Type B pancreatic cell (in vitro differentiated cells): ENCODE results near the gene ACP6. TPM values are rescaled to one million over a fixed set of nuclear protein-coding genes. Genes with fewer than 3 reads are reported as not detected.
A peak's percentile ranks its signal among the peaks of the same experiment; 100 is the strongest.

ENCODE experiments used
- DNase-seq: peaks from one replicate; pipeline ENCODE4 v3.0.0; 2021; ENCODE audit warnings: mixed read lengths; ENCODE audit not compliant: unreplicated experiment; ENCODE audit errors: extremely low spot score
- H3K27ac Mint-ChIP-seq: 2 replicates; pipeline ENCODE4 v1.8.0; 2021; ENCODE audit warnings: mild to moderate bottlenecking, mixed read lengths
- H3K27me3 Mint-ChIP-seq: 2 replicates; pipeline ENCODE4 v1.8.0; 2021; ENCODE audit warnings: mixed read lengths
- H3K36me3 Mint-ChIP-seq: 2 replicates; pipeline ENCODE4 v1.8.0; 2021; ENCODE audit warnings: mixed read lengths
- H3K4me1 Mint-ChIP-seq: one replicate; pipeline ENCODE4 v1.8.0; 2021; ENCODE audit warnings: mixed read lengths; ENCODE audit not compliant: unreplicated experiment
- H3K4me3 Mint-ChIP-seq: 2 replicates; pipeline ENCODE4 v1.8.0; 2021; ENCODE audit warnings: mild to moderate bottlenecking, mixed read lengths
- H3K9me3 Mint-ChIP-seq: 2 replicates; pipeline ENCODE4 v1.8.0; 2021; ENCODE audit warnings: mixed read lengths
- CTCF ChIP-seq: fragments of 200-600 bp; sonication (generic); conservative IDR thresholded peaks from 2 replicates; pipeline ENCODE4 v1.5.0; 2021; ENCODE audit warnings: antibody characterized with exemption, mild to moderate bottlenecking
- total RNA-seq: library from RNA; stranded (reverse); gene quantifications from 2 replicates; pipeline ENCODE4 v1.2.1, GENCODE V29; 2021; ENCODE audit warnings: low replicate concordance

The ACP6 gene
- total RNA-seq, 1 donor from 2014 or later = 28.8 TPM

DNA sequence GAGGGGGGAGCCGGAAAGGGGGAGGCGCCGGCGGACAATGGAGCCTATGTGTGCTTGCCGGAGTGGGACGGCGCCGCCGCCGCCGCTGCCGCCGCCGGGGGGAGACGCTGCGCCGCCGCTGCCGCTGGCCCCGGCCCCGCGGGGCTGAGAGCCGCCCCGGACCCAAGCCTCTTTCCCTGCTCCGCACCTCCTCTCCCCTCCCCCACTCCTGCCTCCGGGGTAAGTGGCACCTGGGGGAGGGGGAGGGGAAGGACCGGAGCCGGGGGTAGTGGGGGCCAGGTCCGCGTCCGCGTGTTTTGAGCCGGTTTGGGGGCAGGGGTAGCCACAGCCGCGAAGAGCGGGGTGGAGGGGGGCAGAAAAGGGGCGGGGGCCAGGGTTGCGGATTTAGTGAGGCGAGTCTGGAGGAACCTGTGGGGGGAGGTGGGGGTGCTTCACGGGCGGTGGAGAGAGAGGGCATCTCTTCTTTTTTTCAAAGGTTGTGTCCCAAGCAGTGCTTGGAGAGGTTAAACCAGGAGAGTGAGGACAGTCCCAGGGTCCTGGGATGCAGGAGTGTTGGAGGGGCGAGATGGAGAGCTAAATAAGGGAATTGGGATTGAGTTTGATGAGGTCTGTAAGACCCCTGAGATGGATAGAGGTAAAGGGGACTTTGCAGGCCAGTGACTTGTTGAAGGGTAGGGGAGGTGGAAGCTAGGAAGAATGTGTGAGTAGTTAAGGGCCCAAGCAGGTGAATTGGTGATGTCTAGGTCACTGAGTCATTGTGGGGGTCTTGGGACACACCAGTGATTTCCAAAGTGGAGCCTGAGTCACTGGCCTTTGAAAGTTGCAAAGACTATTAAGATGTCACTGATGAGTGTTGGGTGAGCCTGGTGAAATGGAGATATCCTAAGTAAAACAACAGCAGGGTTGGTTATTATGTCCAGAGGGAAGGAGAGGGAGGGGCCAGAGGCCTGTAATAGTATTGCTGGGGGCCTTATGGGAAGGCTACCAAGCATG, 69.9 kb downstream of the ACP6 start:
- H3K4me1 Mint-ChIP-seq = peaks cover 27% of the 10 kb centered on the region
- no peak for TF ChIP-seq CTCF
- DNase-seq = no peak
- H3K27me3 Mint-ChIP-seq = no peaks in the 10 kb centered on the region
- peak overlapping the region; percentile 75 for H3K27ac Mint-ChIP-seq
- H3K9me3 Mint-ChIP-seq = no peaks in the 10 kb centered on the region
- peak overlapping the region; percentile 96 for H3K4me3 Mint-ChIP-seq
- H3K36me3 Mint-ChIP-seq = peaks cover 9% of the 10 kb centered on the region

DNA sequence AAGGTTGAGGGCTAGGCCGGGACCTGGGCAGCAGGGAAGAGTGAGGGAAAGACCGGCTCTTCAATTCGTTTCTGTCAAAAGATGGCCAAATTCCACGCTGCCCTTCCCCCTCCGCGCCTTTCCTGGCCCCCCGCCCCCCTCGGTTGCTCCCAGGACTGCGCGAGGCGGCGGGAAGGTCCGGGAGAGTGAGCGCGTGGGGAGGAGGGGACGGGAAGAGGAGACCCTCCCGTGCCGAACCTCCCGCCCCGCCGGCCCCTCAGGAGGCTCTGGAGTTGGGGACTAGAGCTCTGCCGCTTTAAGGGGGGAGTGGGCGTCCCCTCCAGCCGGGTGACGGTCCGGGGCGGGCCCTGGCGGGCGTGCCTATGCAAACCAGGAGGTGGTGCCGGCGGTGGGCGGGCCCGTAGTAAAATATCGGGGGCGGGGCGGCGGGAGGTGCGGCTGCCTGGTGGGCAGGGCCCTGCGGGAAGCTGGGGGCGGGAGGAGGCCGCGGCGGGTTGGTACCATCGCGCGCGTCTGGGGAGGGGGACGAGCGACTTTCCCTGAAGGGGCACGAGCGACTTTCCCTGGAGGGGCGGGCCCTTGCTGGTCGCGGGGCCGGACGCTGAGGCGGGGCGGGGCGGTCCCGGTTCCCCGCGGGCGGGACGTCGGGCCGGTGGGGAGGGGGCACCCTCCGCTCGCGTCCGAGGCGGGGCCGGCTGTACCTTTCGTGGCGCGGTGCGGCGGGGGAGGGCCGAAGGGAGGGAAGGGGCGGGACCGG, 70.8 kb downstream of the ACP6 start:
- peaks cover under 1% of the 10 kb centered on the region for H3K36me3 Mint-ChIP-seq
- H3K27me3 Mint-ChIP-seq = no peaks in the 10 kb centered on the region
- DNase-seq = peak; percentile 99
- H3K4me1 Mint-ChIP-seq = peaks cover 27% of the 10 kb centered on the region
- H3K9me3 Mint-ChIP-seq = no peaks in the 10 kb centered on the region
- peak overlapping the region; percentile 90 for H3K4me3 Mint-ChIP-seq
- H3K27ac Mint-ChIP-seq = peak overlapping the region; percentile 87
- TF ChIP-seq CTCF = no peak

DNA sequence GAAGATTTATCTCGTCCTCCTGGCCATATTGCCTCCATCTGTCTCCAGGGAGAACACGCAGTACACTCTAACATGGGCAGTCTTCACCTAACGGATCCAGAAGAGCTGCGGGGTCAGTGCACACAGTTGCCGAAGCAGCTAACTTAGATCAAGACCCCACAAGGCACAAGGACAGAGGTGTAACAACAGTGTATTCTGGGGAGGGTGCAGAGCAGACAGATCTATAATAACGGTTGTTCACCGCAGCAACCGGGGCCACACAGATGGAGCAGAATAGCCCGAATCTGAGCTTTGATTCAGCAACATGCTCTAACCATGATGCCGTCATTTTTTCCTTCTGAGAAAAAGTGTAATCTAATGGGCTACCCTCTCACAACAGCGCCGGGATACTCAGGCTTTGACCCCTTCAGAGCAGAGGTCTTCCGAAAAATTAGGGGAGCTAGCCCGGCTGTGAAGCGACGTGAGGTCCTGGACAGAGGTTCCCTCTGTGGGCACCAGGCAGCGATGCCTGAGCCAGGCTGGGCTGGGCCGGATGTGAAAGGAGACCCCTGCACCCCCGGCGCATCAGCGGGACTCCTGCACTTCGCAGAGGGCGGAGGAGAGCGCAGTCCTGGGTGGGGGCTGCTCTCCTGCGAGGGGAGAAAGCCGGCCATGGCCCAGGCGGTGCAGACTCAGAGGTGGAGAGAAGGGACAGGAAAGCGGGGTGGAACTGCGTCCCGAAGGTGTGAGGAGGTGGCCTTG, 71.5 kb downstream of the ACP6 start:
- Mint-ChIP-seq H3K27me3 (no peaks in the 10 kb centered on the region), H3K27ac (peak overlapping the region; percentile 87), H3K4me3 (peak overlapping the region; percentile 90), H3K9me3 (no peaks in the 10 kb centered on the region), H3K36me3 (no peaks in the 10 kb centered on the region), H3K4me1 (peaks cover 27% of the 10 kb centered on the region)
- TF ChIP-seq CTCF = no peak
- peak; percentile 80 for DNase-seq

DNA sequence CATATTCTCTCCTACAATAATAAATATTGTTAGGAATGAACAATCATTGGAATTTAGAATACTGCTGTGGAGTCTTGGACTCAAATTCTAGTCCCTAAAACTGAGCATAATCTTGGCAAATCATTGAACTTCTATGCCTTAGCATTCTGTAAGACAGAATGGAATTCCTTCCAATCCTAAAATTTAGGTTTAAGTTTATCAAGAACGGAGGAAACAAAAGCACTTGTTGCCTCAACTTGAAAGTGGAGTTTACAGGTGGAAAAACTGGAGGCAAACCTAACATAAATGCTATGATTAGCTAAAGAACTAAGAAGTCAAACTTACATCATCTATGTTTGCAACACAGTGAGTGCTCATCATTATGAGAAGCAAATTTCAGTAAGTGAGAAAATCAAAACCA, 73.3 kb downstream of the ACP6 start:
- H3K4me3 Mint-ChIP-seq = no peak overlapping the region
- H3K27me3 Mint-ChIP-seq = no peaks in the 10 kb centered on the region
- TF ChIP-seq CTCF = no peak
- H3K36me3 Mint-ChIP-seq = no peaks in the 10 kb centered on the region
- H3K9me3 Mint-ChIP-seq = no peaks in the 10 kb centered on the region
- H3K27ac Mint-ChIP-seq = no peak overlapping the region
- peaks cover 21% of the 10 kb centered on the region for H3K4me1 Mint-ChIP-seq
- DNase-seq = no peak

Other genes with a start within 250 kb of the ACP6 start
- gene BCL9, start 129.0 kb downstream of the ACP6 start, total RNA-seq = 47.4 and 60.6 TPM in 2 replicates
- 0.52 and 0.58 TPM in 2 replicates for gene GJA5, start 90.1 kb upstream of the ACP6 start, total RNA-seq
- gene GJA8, start 232.3 kb upstream of the ACP6 start, total RNA-seq = not detected in 2 replicates